Esophagus squamous epithelium (tissue), 5 donors: ENCODE data around the gene DDX54. TPM values are rescaled to one million over a fixed set of nuclear protein-coding genes. Genes with fewer than 3 reads are reported as not detected.

Source experiments
- DNase-seq: peaks from one replicate; lab custom pipeline; 2025; lab: John Stamatoyannopoulos, UW
- H3K27ac ChIP-seq, 4 donors: fragments of 200-600 bp; sonication (generic); one replicate each; pipeline ENCODE4 v1.5.1; 2016 to 2019; ENCODE audit warnings: mild to moderate bottlenecking in 1 of 4
- H3K27me3 ChIP-seq, 4 donors: fragments of 200-600 bp; sonication (generic); 1 replicate in 3 of 4; 2 replicates in 1 of 4; pipeline versions ENCODE4 v1.5.1 to v1.6.0; 2017 to 2021; ENCODE audit warnings: antibody characterized with exemption in 1 of 4
- H3K36me3 ChIP-seq, 3 donors: fragments of 200-600 bp; sonication (generic); one replicate each; pipeline ENCODE4 v1.5.1; 2016 to 2019
- H3K4me1 ChIP-seq, 3 donors: fragments of 200-600 bp; sonication (generic); one replicate each; pipeline ENCODE4 v1.5.1; 2017 to 2019
- H3K4me3 ChIP-seq, 4 donors: fragments of 200-600 bp; sonication (generic); 1 replicate in 3 of 4; 2 replicates in 1 of 4; pipeline ENCODE4 v1.5.1; 2016 to 2019; ENCODE audit warnings: mild to moderate bottlenecking in 2 of 4, moderate library complexity in 1 of 4
- H3K9me3 ChIP-seq, 3 donors: fragments of 200-600 bp; sonication (generic); one replicate each; pipeline ENCODE4 v1.5.1; 2016 to 2019
- CTCF ChIP-seq, 6 experiments: fragments of 450-650 bp in 4 of 6; fragments of 200-600 bp in 2 of 6; sonication (generic) in 2 of 6; IDR thresholded peaks; one replicate each; pipeline ENCODE4 v1.5.1; 2016 to 2019; ENCODE audit warnings: antibody characterized with exemption in 6 of 6, mild to moderate bottlenecking in 4 of 6, moderate library complexity in 4 of 6
- POLR2A ChIP-seq, 4 donors: fragments of 450-650 bp; IDR thresholded peaks; one replicate each; pipeline ENCODE4 v1.6.1; 2017; ENCODE audit warnings: antibody characterized with exemption in 4 of 4, mild to moderate bottlenecking in 4 of 4, moderate library complexity in 3 of 4
- WGBS, 2 donors: methylation state at CpG; one replicate each; pipeline ENCODE4 v1.1.5; 2018; 5-methylcytosine and 5-hydroxymethylcytosine counted together
- intact Hi-C: fragments of 100-400 bp; cut with DNase I; formaldehyde crosslinking; loops from one replicate; pipeline ENCODE4 v1.15.0; 2022
- total RNA-seq, 4 donors: library from RNA; depleted of rRNA; stranded (reverse); fragments of >200 nt; gene quantifications; one replicate each; pipeline ENCODE4 v1.1.0, GENCODE V29; 2016
- donor health status: DM: yes; HTN: yes; CAD: no.

DDX54 gene
- total RNA-seq, 4 donors from 2014 or later, result 35.3 to 80.5 (median 65.2) TPM

GRCh38 chr12:113145720-113146551, 39.3 kb downstream of the DDX54 start:
- peaks cover 0 to 24% (median 9%) of the 10 kb centered on the region in 3 donors for H3K4me1 ChIP-seq
- no peak for TF ChIP-seq CTCF (IDR thresholded peaks at IDR 0.05)
- TF ChIP-seq POLR2A (IDR thresholded peaks at IDR 0.05), result no peak
- no peaks in the 10 kb centered on the region for H3K36me3 ChIP-seq
- intact Hi-C loops, result no loop called here
- H3K27ac ChIP-seq, result no peak overlapping the region
- DNase-seq, result no peak
- no peak overlapping the region for H3K4me3 ChIP-seq
- no peaks in the 10 kb centered on the region for H3K9me3 ChIP-seq
- WGBS, 2 donors, result 68 to 73% methylated on average over 12 of the region's 12 CpGs
- H3K27me3 ChIP-seq, result peaks cover 0 to 13% (median 0%) of the 10 kb centered on the region in 4 donors

- H3K36me3 ChIP-seq, result no peaks in the 10 kb centered on the region
- no peaks in the 10 kb centered on the region for H3K9me3 ChIP-seq
- intact Hi-C loops, result no loop called here
- no peak overlapping the region for H3K27ac ChIP-seq
- peaks cover 0 to 20% (median 6%) of the 10 kb centered on the region in 3 donors for H3K4me1 ChIP-seq
- H3K4me3 ChIP-seq, result no peak overlapping the region
- TF ChIP-seq POLR2A (IDR thresholded peaks at IDR 0.05) (no peak), CTCF (IDR thresholded peaks at IDR 0.05) (no peak)
- WGBS, 2 donors, result 65 to 77% methylated on average over 5 of the region's 5 CpGs
- no peak for DNase-seq
- H3K27me3 ChIP-seq, result peaks cover 0 to 3% (median 0%) of the 10 kb centered on the region in 4 donors
These were observed 40.5 kb downstream of the DDX54 start for GRCh38 chr12:113144806-113145205.

GRCh38 chr12:113143959-113144358, 41.3 kb downstream of the DDX54 start:
- no peak overlapping the region for H3K27ac ChIP-seq
- H3K27me3 ChIP-seq, result peaks cover 0 to 3% (median 0%) of the 10 kb centered on the region in 4 donors
- no peak overlapping the region for H3K4me3 ChIP-seq
- DNase-seq, result no peak
- H3K36me3 ChIP-seq, result no peaks in the 10 kb centered on the region
- WGBS, 2 donors, result 87 to 88% methylated on average over 6 to 8 of the region's 8 CpGs
- H3K9me3 ChIP-seq, result no peaks in the 10 kb centered on the region
- intact Hi-C loops, result no loop called here
- TF ChIP-seq POLR2A (IDR thresholded peaks at IDR 0.05), result no peak
- TF ChIP-seq CTCF (IDR thresholded peaks at IDR 0.05), result no peak
- H3K4me1 ChIP-seq, result peaks cover 0 to 11% (median 0%) of the 10 kb centered on the region in 3 donors

- H3K27me3 ChIP-seq, result peaks cover 0 to 3% (median 0%) of the 10 kb centered on the region in 4 donors
- TF ChIP-seq CTCF (IDR thresholded peaks at IDR 0.05) (no peak), POLR2A (IDR thresholded peaks at IDR 0.05) (no peak)
- peaks cover 0 to 16% (median 0%) of the 10 kb centered on the region in 3 donors for H3K4me1 ChIP-seq
- 30 to 78% methylated on average over 1 to 4 of the region's 5 CpGs for WGBS, 2 donors
- DNase-seq, result no peak
- no peak overlapping the region for H3K4me3 ChIP-seq
- peak overlapping the region in 1 of 4 donors; percentile 61 for H3K27ac ChIP-seq
- intact Hi-C loops, result no loop called here
- H3K36me3 ChIP-seq, result no peaks in the 10 kb centered on the region
- H3K9me3 ChIP-seq, result no peaks in the 10 kb centered on the region
These were observed 42.4 kb downstream of the DDX54 start for GRCh38 chr12:113142886-113143332.
